GM21528 (cell line): ENCODE data around the gene TM9SF1.

Source experiments
- ATAC-seq: cut with Tn5 transposase; IDR thresholded peaks from one replicate; pipeline ENCODE4 v1.9.1; 2021; ENCODE audit warnings: mild to moderate bottlenecking, moderate library complexity; ENCODE audit not compliant: unreplicated experiment, low FRiP score

TM9SF1 gene

GRCh38 chr14:24198814-24199524, 3.7 kb upstream of the TM9SF1 start:
- no peak for ATAC-seq

- no peak for ATAC-seq
Measured at GRCh38 chr14:24197056-24197450, 1.8 kb upstream of the TM9SF1 start.

DNA sequence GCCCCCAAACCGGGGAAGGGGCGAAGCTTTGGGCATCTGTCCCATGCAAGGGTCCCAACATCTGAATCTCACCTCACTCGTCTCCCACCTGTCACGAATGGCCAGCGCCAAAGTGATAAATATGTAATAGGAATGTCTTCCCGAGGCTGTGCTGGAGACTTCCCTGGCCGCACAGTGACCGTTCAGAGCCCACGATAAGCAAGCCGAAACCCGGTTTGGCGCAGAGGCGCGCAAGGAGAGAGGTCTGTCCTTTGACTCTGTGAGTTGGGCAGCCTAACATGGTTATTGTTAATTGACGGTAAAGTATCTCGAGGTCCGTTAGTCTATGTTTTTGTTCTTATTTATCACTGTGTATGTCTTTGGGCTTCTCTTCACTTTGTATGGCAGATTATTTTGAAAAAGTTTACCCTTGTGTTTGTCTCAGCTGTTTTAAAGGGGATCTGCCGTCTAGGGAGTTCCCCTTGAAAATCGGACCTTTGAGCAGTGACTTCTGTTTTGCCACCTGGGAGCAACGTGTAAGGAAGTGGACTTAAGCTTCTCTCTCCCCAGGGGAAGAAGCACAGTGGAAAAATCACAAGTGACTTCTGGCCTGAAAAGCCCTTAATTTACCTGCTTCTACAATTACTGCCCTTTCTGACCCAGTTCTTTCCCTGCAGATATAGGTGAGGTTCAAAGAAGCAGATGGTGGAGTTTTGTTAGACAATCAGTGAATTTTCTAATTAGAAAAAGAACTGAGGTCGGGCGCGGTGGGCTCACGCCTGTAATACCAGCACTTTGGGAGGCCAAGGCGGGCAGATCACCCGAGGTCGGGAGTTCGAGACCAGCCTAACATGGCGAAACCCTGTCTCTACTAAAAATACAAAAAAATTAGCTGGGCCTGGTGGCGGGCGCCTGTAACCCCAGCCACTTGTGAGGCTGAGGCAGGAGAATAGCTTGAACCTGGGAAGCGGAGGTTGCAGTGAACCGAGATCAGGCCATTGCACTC, 1.1 kb upstream of the TM9SF1 start:
- peak; percentile 35 for ATAC-seq

DNA sequence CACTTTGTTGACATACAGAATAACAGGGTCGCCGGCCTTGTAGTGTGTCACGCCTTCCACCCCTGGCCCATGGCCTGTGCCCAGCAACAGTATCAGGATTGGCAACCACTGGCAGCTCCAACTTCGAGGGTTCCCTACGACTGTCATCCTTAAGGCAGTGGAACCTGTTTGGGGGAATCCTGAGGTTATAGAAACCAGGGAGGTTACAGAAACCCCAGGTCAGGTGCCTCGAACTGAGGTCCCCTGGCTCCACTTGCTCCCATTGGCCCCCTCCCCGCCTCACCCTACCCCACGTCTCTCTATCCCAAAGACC, 412 bp downstream of the TM9SF1 start:
- ATAC-seq, result no peak

- no peak for ATAC-seq
Measured at GRCh38 chr14:24194186-24194872, 912 bp downstream of the TM9SF1 start.

DNA sequence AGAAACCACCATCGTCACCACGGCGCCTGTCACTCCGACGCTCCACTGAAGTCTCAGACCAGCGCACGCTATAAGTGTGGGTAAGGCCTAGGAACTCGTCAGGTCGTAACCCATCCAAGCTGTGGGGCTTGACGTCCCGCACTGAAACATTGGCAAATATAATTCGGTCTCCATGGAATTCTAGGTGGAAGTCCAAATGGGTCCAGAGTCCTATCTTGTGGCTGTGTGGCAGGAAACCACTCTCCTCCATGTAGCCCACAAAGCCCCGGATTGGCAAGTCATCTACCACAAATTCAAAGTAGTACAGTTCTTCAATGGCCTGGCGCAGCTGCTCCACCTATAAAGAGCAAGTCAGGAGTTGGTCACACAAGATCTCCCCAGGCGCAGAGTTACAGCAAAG, 2.3 kb downstream of the TM9SF1 start:
- ATAC-seq, result no peak

GRCh38 chr14:24190416-24190815, 4.8 kb downstream of the TM9SF1 start:
- ATAC-seq, result no peak

DNA sequence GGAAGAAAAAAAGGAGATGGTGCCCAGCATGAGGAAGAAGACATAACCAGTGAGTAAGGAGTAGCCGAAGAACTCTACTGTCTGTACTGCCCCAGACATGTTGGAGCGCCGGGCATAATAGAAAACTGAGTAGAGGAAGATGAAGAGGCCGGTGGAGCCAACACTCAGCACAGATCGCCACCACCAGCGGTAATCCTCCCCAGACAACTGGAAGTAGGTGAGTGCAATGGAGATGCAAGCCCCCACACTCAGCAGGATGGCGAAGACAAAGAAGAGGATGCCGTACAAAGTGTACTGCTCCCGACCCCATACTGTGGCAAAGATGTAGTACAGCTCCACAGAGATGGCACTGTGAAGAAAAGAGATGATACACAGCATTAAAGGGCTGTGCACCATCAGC, 5.8 kb downstream of the TM9SF1 start:
- no peak for ATAC-seq

- no peak for ATAC-seq
Measured at GRCh38 chr14:24189059-24189375, 6.2 kb downstream of the TM9SF1 start.

DNA sequence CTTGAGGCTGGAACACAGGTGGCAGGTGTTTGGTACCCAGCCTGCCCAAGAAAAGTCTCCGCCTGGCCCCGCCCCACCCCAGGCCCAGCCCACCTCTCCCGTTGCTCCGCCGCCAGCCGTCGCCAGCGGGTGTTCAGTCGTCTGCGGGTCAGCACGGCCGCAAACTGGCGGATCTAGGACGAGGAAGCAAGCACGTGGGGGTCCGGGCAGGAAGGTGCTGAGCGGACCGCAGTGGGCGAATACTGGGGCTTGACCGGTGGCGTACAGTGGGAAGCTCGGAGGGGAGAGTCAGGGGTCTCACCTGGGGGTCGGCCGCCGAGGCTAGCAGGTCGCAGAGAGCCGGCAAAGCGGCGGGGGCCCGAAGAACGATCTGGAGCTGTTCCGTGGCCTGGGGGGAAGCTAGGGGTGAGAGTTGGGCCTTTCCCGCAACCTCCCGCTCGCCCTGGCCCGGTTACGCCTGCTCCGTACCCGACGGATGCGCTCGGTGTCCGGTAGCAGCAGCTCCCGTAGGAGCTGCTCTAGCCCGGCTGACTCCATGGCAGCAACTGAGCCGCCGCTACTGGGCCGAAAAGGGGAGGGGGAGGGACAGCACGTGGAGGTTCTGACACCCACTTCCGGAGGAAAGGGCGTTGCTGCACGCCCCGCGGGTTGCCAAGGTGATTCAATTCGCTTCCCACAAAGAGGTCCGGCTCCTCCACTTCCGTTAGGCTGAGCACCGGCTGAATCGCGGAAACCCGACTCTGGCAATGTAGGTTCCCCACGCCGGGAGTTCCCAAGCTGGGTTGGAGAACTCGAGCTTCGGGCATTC, 6.8 kb downstream of the TM9SF1 start, which contains the start of gene IPO4:
IPO4 (minus strand) TSS at position 566 of the 808 bp plus-strand sequence; CDS start at position 537, 29 bp downstream.
- ATAC-seq, result peak; percentile 80

DNA sequence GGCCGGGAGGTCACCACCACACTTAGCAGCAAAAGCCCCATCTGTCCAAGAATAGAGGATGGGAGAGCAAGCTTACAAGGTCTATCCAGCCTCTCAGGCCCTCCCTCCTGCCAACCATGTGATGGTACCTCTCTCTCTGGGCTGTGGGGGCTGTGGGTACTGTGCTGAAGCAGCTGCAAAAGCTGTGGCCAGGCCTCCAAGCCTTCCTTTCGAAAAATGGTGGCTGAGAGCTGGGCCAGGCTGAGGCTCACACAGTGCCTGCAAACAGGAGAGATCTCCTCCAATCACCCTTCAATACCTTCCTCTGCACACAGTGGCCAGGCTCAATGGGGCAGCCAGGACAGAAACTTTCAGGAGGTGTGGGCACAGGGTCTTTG, 7.7 kb downstream of the TM9SF1 start:
- ATAC-seq, result no peak

DNA sequence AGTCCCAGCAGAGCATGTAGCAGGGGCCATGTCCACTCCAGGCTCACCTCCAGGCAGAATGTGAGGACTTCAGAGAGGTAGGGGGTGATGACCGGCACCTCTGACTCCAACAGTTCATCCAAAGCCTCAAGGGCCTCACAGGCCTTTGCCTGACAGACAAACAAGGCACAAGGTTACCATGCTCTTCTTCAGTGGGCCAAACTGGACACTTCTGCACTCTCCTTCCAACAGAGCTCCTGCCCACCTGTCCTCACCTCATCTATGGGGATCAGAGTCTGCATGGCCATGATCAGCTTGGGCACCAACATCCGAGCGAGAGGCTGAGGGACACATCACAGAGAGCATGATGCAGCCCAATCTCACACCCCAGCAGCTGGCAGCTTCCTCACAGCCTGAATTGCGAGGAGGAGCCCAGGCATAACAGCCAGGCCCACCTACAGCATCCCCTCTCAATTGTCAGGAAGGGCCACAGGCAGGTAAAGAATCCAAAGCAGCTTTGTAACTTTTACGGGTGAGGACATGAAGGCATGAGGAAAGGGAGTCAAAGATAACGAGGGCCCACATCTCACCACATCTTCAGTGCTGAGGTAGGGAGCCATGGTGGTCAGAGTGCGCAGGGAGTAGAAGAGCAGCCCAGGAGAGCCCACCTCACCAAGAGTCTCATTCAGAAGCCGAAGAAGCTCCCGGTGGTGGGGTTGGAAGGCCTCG, 8.3 kb downstream of the TM9SF1 start:
- no peak for ATAC-seq

DNA sequence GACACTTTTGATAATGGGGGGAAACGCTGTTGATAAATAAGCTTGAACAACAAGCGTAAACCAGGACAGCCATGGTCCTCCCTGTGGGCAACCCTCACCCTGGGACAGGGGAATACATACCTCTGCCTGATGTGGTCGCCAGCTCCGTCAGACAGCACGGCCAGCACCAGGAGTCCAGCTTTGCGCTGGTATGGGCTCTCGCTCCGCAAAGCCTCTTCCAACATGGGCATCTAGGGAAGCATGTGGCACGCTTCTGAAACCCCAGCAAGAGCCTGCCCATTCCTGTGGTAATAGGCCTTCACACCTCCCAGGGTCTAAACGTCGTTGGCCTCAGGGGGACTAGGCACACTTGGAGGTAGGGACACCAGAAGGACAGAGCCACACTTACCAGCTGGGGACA, 9.5 kb downstream of the TM9SF1 start:
- no peak for ATAC-seq

DNA sequence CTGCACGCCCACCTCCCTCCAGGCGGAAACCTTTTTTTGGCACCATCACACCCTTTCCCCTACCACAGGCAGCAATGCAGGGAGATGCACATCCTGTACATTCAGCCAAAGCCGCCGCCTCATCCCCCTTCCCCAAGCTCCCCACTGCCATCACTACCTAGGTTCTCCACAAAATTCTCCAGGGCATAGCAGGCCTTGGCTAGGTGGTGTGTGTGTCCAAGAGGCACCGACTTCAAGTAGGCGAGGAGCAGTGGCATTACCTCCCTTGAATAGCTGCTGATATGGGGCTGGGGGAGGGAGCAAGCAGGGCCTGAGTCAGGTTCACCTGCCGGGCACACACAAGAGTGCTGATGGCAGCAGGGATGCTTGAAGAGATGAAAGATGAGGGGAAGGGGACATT, 10.2 kb downstream of the TM9SF1 start:
- ATAC-seq, result no peak

DNA sequence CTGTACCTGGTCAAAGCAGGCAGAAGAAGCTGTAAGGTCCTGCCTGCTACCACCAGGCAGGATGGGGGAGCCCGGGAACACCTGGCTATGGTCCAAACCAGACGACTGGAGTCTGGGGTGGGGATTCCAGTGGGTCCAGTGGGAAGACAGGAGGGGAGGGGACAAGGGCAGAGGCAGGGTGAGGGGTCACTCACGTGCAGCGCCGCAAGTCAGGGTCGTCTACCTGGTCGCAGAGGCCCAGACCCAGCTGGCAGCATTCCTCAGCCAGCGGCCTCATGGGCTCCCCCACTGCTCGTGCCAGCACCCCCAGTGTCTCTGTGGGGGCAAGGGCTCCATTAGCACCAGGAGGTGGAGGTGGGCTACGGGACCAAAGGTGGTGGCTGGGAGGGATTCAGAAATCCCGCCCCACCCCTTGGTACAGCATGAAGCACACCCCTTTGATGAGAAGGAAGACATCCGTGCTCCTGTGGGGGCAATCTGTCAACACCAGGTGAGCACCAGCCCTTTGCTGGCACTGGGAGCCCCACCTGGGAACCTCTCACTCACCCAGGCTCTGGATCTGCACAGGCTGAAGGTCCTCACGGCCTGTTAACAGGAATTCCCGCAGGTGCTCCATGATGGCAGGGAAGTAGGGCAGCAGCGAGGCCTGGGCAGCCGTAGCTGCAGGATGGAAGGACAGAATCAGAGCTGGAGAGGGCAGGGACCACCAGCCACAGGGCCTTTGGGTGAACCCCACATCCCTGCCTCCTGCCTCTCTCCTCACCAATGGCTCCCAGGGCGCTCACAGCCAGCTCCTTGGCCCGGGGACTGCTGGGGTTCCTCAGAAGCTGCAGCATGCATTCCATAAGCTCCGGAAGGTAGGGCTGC, 10.9 kb downstream of the TM9SF1 start:
- ATAC-seq, result no peak

DNA sequence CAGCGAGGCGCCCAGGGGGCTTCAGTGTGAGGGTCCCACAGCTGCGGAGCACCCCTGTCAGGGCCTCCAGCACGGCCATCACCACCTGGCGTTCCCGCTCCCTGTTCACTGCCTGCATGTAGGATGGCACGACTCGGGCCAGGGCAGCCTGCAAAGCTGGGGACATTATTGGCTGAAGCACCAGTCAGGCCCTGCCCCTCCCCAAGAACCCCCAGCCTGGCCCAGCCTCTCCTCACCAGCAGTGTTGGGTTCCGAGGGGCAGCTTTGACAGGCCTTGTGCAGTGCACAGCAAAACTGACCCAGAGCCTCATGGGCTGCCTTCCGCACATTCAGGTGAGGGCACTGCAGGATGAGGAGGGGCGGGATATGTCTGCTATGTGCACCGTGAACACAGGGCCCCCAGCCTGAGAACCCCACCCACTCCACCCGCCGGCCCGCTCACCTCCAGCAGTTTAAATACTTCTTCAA, 12.2 kb downstream of the TM9SF1 start:
- ATAC-seq, result no peak

GRCh38 chr14:24182110-24182882, 12.9 kb downstream of the TM9SF1 start:
- ATAC-seq, result no peak
